ENCODE data around the gene XRCC1. TPM values are rescaled to one million over a fixed set of nuclear protein-coding genes. Genes with fewer than 3 reads are reported as not detected.

Gene XRCC1
- total and polyA plus RNA-seq, 9 donors, result 16.8 to 39.9 (median 28.4) TPM

GRCh38 chr19:43504426-43505185, 70.7 kb downstream of the XRCC1 start, which contains the start of gene PHLDB3:
PHLDB3 (minus strand) TSS chr19:43504746; CDS start chr19:43504118, 628 bp downstream.
- TF ChIP-seq POLR2A (IDR thresholded peaks at IDR 0.05) (no peak), CTCF (IDR thresholded peaks at IDR 0.05) (no peak), EP300 (IDR thresholded peaks at IDR 0.05) (no peak)
- DNase-seq, result peak; percentile 58 to 66 (median 59)

GRCh38 chr19:43503501-43504425, 71.6 kb downstream of the XRCC1 start:
- H3K4me3 ChIP-seq, result peak overlapping the region; percentile 80
- no peaks in the 10 kb centered on the region for H3K27me3 ChIP-seq
- no peaks in the 10 kb centered on the region for H3K36me3 ChIP-seq
- DNase-seq, result peak; percentile 98 to 99 (median 99)
- intact Hi-C loops (cut with DNase I), result loop anchor here in 1 of 4 donors (5.0 kb wide), 1 partner anchor 41 kb away; no protein-coding TSS in a partner anchor
- no peaks in the 10 kb centered on the region for H3K9me3 ChIP-seq
- TF ChIP-seq POLR2A (IDR thresholded peaks at IDR 0.05), result peak; percentile 46
- no peak for TF ChIP-seq CTCF (IDR thresholded peaks at IDR 0.05)
- WGBS, 3 donors, result 1% methylated on average over 51 to 64 of the region's 64 CpGs
- H3K27ac ChIP-seq, result peak overlapping the region; percentile 61 to 83
- peaks cover 2% of the 10 kb centered on the region for H3K4me1 ChIP-seq (ENCODE audit: insufficient read depth)

More at GRCh38 chr19:43504426-43505185, 70.7 kb downstream of the XRCC1 start, which contains the start of gene PHLDB3:
- peak within 1 kb of the TSS; percentile 80 for H3K4me3 ChIP-seq
- no peaks in the 10 kb centered on the region for H3K36me3 ChIP-seq
- H3K9me3 ChIP-seq, result no peaks in the 10 kb centered on the region
- 1 to 6% (median 3%) methylated on average over 20 to 42 of the region's 42 CpGs for WGBS, 3 donors
- intact Hi-C loops (cut with DNase I), result loop anchor here in 1 of 4 donors (5.0 kb wide), 1 partner anchor 42 kb away; no protein-coding TSS in a partner anchor
- H3K27ac ChIP-seq, result peak within 1 kb of the TSS; percentile 61 to 83
- no peaks in the 10 kb centered on the region for H3K27me3 ChIP-seq
- peaks cover 2% of the 10 kb centered on the region for H3K4me1 ChIP-seq (ENCODE audit: insufficient read depth)

DNA sequence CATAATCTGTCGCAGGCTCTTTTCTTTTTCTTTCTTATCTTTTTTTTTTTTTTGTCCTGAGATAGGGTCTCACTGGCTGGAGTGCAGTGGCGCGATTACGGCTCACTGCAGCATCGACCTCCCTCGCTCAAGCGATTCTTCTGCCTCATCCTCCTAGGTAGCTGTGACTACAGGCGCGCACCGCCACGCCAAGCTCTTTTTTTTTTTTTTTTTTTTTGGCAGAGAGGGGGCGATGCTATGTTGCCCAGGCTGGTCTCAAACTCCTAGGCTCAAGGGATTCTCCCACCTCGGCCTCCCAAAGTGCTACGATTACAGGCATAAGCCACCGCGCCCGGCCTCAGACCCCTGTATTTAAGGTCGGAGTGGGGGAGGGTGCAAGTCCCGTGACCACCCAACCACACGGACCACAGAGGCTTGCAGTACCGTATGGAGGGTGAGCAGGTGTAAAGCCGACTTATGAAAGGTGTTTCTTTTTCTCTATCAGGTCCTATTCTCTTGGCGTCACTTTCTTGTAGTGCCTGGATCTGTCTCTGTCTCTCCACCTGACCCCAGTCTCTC, 72.8 kb downstream of the XRCC1 start:
- Histone ChIP-seq H3K27me3 (no peaks in the 10 kb centered on the region), H3K4me1 (ENCODE audit: insufficient read depth) (peaks cover 2% of the 10 kb centered on the region), H3K36me3 (no peaks in the 10 kb centered on the region), H3K9me3 (no peaks in the 10 kb centered on the region), H3K4me3 (no peak overlapping the region), H3K27ac (no peak overlapping the region)
- TF ChIP-seq POLR2A (IDR thresholded peaks at IDR 0.05) (no peak), CTCF (IDR thresholded peaks at IDR 0.05) (no peak), EP300 (IDR thresholded peaks at IDR 0.05) (no peak)
- 70 to 77% (median 73%) methylated on average over 23 of the region's 23 CpGs for WGBS, 3 donors
- intact Hi-C loops (cut with DNase I), result loop anchor here in 1 of 4 donors (5.0 kb wide), 1 partner anchor 40 kb away; no protein-coding TSS in a partner anchor
- no peak for DNase-seq
